Activated naive CD4-positive, alpha-beta T cell treated with Interleukin-2 at 50 U/mL for 16 hours (primary cell): ENCODE results near the gene GAL3ST1.
A peak's percentile ranks its signal among the peaks of the same experiment; 100 is the strongest.
"Not testable (repeated sequence)": the region's sequence is repeated elsewhere in the genome, so short reads cannot be mapped to it uniquely, and the experiment has no call there.

ENCODE experiments used
- DNase-seq: peaks from one replicate; pipeline ENCODE4 v3.0.0-alpha.2; 2020

The GAL3ST1 gene, protein sequence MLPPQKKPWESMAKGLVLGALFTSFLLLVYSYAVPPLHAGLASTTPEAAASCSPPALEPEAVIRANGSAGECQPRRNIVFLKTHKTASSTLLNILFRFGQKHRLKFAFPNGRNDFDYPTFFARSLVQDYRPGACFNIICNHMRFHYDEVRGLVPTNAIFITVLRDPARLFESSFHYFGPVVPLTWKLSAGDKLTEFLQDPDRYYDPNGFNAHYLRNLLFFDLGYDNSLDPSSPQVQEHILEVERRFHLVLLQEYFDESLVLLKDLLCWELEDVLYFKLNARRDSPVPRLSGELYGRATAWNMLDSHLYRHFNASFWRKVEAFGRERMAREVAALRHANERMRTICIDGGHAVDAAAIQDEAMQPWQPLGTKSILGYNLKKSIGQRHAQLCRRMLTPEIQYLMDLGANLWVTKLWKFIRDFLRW

GRCh38 chr22:30574095-30574981, at the start of gene GAL3ST1:
Gene GAL3ST1, minus strand, starts transcription at chr22:30574665. Its CDS starts 17,273 bp downstream, at chr22:30557392.
- DNase-seq, result no peak

DNA sequence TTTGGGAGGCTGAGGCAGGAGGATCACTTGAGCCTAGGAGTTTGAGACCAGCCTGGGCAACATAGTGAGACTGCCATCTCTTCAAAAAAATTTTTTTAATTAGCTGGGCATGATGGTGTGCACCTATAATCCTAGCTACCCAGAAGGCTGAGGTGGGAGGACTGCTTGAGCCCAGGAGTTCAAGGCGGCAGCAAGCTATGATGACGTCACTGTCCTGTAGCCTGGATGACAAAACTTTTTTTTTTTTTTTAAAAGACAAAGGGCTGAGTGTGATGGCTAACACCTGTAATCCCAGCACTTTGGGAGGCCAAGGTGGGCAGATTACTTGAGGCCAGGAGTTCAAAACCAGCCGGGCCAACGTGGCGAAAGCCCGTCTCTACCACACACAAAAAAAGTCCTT, 45.4 kb upstream of the GAL3ST1 start:
- not testable (repeated sequence) for DNase-seq

DNA sequence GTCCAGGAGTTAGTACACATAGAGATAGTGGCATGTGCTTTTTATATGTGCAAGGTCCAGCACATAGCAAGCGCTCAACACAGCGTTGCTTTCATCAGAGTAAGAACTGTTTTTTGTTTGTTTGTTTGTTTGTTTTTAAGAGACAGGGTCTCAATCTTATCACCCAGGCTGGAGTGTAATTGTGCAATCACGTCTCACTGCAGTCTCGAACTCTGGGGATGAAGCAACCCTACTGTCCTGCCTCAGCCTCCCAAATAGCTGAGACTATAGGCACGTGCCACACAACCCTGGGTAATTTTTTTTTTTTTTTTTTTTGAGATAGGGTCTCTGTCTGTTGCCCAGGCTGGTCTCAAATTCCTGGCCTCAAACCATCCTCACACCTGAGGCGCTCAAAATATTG, 43.4 kb upstream of the GAL3ST1 start:
- DNase-seq, result no peak

DNA sequence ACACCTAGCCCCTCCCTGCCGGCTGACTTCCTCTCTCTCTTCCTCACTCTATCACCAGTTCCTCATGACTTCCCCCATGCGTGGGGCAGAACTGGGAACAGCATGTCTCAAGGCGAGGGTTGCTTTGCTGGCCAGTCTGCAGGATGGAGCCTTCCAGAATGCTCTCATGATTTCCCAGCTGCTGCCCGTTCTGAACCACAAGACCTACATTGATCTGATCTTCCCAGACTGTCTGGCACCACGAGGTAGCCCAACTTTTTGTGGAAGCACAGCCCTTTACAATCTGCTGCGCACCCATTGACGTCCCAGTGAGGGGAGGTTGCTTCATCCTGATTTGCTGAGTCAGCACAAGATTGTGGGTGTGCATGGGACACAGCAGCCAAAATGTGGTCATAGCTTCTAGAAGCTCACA, 41.1 kb upstream of the GAL3ST1 start:
- DNase-seq, result no peak

GRCh38 chr22:30614879-30615278, 40.4 kb upstream of the GAL3ST1 start:
- no peak for DNase-seq

DNA sequence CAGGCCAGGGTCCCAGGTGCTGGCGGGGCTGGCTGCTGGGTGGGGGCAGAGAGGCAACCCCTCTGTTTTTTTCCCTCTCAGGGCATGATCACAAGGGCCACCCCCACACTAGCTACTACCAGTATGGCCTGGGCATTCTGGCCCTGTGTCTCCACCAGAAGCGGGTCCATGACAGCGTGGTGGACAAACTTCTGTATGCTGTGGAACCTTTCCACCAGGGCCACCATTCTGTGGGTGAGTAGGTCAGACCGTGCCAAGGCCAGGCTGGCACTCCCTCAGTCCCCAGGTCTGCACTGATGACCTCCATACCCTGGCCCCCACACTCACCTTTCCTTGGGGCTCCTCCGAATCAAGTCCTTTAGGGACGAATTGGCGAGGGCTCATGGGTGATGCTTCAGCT, 39.8 kb upstream of the GAL3ST1 start:
- DNase-seq, result no peak

- no peak for DNase-seq
Measured at GRCh38 chr22:30612789-30613188, 38.3 kb upstream of the GAL3ST1 start.

DNA sequence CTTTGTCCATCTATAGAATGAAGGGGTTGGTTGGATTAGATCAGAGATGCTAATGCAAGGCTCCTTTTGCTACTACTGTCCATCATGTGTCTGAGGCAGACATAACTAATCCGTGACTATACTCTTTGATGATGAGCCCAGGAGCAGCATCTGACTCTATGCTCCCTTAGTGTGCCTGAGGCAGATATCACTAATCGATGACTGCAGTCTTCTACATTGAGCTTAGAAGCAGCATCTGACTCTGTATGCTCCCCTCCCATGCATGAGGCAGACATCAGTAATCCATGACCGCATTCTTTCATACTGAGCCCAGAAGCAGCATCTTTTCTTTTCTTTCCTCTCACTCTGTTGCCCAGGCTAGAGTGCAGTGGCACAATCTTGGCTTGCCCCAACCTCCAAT, 36.7 kb upstream of the GAL3ST1 start:
- DNase-seq, result no peak

GRCh38 chr22:30610299-30610698, 35.8 kb upstream of the GAL3ST1 start:
- DNase-seq, result no peak

DNA sequence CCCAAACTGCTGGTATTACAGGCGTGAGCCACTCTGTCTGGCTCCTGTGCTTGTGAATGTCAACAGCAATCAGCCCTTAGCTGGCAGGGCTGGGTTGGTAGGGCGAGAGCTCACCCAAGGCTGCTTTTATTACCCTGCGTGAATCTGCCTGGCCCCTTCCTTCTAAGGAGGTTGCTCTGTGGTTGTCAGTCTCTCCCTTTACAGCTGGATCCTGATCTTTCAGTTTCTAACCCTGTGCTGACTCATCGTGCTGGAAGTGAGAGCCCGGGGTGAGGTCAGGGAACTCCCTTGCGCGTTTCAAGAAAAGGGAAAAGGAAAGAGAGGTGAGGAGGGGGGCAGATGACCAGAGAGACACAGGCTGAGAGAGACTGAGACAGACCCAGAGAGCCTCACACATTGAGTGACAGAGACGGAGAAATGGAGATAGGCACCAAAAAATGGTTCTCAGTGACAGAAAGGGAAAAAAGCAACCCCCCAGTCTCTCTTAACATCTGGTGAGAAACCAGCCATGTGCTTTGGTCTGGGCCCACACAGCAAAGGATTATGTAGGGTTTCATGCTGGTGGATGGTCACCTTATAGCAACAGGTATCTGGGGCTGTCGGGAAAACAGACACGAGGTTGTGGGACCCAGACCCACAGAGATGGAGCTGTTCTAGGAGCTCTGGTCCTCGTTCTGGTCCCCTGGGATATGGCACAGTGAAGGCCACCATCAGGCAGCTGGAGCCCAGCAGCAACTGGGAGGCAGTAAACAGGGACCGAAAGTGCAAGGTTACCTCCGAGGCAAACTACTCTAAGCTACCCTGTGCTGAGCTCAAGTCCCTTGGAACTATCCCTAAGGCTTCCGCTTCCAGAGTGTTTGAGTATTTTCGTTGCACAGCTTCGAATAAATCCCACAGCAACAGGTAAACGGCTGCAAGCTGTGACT, 35.1 kb upstream of the GAL3ST1 start:
- no peak for DNase-seq

GRCh38 chr22:30607939-30608338, 33.5 kb upstream of the GAL3ST1 start:
- no peak for DNase-seq

- DNase-seq, result no peak
Measured at GRCh38 chr22:30607300-30607930, 33.0 kb upstream of the GAL3ST1 start.

DNA sequence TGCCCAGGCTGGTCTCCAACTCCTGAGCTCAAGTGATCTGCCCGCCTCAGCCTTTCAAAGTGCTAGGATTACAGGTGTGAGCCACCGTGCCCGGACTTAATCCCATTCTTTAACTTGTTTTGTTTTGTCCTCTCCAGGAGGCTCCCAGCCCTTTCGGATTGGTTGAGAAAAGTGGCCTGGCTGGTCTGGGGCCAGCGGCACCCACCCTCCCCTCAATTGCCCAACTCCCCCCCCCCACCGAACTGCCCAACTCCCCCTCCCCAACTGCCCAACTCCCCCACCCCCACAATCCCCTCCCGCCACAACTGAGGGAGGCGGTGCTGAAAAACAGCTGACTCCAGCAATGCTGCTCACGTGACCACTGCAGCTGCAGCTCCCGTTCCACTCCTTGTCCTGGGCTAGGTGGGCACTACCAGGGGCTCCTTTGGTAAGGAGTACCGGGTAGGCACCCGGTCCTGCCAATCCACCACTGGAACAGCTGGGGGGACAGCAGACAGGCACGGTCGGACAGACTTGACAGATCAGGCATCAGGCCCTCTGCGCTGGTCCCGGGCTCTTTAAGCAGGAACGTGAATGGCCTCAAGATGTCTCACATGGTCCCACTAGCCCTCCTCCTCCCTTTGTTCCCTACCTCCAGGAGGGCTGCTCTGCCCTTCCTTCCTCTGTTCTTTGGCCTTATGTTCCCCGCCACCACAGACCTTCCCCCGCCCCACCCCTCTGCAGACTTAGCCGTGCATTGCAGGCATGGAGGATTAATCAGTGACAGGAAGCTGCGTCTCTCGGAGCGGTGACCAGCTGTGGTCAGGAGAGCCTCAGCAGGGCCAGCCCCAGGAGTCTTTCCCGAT, 32.2 kb upstream of the GAL3ST1 start, which contains the start of gene TCN2:
Gene TCN2, plus strand, starts transcription at position 720 of the 845 bp plus-strand sequence. CDS start 158 bp downstream, outside the sequence.
- peak; percentile 28 for DNase-seq

DNA sequence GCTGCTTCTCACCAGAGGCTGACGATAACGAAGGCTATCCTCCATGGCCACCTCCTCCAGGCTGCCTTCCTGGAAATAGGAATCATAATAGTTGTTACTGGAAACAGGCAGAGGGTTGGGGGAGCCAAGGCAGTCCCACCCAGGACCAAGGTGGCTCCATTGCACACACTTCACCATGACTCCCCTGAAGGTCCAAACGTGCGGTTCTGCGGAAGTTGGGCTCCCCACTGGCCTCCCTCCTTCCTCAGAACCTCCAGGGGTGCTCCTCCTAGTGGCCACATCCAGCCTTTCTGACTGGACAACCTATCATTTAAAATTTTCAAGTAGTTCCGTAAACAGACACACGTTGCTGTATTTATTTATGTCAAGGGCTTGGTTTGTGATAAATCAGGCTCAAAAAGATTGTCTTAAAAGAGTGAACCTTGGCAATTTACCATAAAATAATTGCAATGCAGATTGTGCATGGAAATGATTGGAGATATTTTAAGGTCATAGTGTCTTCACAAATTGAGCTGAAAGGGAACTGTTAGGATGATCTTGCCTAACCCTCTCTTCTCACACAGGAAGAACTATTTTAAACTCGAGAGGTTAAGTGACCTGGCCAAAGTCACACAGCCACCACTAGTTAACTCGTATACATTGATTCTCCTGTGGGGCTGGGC, 31.1 kb upstream of the GAL3ST1 start:
- peak; percentile 51 for DNase-seq

DNA sequence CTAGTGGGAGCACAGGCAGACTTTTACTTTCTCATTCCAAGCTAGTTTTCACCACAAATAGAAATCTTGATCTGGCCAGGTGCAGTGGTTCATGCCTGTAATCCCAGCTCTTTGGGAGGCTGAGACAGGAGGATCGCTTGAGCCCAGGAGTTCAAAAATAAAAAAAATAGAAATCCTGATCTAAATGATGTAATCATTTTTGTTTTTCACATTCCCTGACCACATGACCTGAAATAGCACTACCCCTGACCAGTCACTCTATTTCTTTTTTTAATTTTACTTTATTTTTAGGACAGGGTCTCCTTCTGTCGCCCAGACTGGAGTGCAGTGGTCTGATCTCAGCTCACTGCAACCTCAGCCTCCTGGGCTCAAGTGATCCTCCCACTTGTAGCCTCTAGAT, 30.3 kb upstream of the GAL3ST1 start:
- DNase-seq, result no peak

DNA sequence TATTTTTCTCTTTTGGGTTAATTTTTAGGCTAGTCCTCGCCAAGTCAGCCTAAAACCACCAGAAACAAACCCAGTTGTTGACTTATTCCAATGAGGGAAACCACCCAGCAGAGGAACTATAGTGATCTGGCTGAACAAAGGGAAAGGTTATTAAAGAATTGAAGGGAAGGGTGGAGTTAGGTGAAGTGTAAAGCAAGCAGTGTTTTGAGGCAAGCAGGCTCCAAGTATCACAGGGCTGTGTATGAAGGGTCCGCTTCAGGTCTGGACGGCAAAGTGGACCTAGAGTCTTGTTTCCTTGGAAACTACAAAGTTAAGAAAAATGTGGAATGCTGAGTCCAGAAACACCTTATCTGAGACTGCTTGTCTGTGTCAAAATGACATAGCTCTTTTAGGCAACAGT, 29.3 kb upstream of the GAL3ST1 start:
- DNase-seq, result no peak

DNA sequence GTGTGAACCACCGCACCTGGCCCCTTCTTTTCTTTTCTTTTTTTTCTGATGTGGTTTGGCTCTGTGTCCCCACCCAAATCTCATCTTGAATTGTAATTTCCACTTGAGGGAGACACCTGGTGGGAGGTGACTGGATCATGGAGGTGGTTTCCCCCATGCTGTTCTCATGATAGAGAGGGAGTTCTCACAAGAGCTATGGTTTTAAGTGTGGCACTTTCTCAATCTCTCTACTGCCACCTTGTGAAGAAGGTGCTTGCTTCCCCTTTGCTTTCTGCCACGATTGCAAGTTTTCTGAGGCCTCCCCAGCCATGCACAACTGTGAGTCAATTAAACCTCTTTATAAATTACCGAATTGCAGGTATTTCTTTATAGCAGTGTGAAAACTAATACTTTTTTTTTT, 27.6 kb upstream of the GAL3ST1 start:
- DNase-seq, result peak; percentile 8

- DNase-seq, result no peak
Measured at GRCh38 chr22:30601464-30601863, 27.0 kb upstream of the GAL3ST1 start.

DNA sequence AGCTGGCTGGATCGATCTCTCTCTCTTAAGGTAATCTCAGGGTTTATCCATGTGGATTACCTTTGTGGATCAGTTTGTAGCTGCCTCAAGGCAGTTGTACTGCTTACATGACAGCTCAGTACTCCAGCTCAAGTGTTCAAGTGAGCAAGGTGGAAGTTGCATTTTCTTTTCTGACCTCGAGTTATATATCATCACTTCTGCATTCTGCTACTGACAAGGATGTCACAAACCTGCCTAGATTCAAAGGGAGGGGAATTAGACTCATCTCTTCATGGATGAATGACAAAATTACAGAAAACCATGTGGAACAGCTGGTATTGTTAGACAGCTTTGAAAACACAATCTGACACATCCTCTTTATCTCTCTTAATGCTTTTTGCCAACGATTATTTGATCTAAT, 26.5 kb upstream of the GAL3ST1 start:
- no peak for DNase-seq

DNA sequence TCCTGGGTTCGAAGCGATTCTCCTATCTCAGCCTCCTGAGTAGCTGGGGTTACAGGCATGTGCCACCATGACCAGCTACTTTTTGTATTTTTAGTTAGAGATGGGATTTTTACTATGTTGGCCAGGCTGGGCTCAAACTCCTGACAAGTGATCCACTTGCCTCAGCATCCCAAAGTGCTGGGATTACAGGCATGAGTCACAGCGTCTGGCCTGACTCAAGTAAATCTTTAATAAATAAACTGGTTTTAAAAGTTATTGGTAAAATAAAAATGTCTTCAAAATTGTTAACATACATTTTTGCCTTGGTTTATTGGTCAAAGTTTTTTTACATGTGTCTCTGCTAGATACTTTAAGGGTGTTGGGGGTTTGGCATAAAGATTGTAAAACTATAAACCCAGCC, 24.5 kb upstream of the GAL3ST1 start:
- no peak for DNase-seq

GRCh38 chr22:30596886-30597285, 22.4 kb upstream of the GAL3ST1 start:
- no peak for DNase-seq
